ENCODE results near the gene BRD9. TPM values are rescaled to one million over a fixed set of nuclear protein-coding genes. Genes with fewer than 3 reads are reported as not detected.
A peak's percentile ranks its signal among the peaks of the same experiment; 100 is the strongest.

The BRD9 gene
- total and polyA plus RNA-seq, 10 donors: 26.5 to 82.9 (median 39.1) TPM

DNA sequence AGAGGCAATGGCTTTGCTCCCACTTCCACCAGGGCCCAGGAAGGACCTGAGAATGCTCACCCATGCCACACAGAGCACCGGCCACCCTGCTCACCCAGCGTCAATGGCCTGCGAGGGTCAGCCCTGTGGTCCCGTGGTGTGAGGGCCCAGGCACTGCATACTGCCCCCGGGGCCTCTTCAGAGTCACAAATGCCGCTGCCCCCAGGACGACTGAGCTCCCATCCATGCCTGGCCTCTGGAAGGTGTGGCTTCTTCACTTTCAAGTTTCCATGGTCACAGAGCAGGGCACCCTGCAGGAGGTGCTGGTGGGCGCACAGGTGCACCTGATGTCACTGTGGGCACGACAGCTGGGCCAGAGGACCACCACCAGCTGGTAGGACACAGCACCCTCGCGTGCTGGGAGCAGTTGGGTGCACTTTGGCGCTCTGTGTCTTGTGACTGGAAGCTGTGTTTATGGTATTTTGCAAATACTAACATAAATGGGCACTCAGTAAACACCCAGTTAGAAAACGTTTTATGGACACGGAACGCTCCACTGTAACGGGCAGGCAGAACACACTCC lies 29.3 kb downstream of the BRD9 start:
- Histone ChIP-seq H3K4me3 (no peak overlapping the region), H3K27ac (no peak overlapping the region), H3K36me3 (peaks cover 4 to 88% (median 65%) of the 10 kb centered on the region in 6 donors), H3K9me3 (no peaks in the 10 kb centered on the region), H3K27me3 (replicated peaks in 1 of 7) (no peaks in the 10 kb centered on the region), H3K4me1 (no peaks in the 10 kb centered on the region)
- intact Hi-C loops (cut with DNase I; ENCODE audit: low total_unique reads): no loop called here
- no peak for DNase-seq
- 92 to 96% (median 94%) methylated on average over 12 to 16 of the region's 16 CpGs for WGBS, 5 donors
- TF ChIP-seq, protein P1, sequence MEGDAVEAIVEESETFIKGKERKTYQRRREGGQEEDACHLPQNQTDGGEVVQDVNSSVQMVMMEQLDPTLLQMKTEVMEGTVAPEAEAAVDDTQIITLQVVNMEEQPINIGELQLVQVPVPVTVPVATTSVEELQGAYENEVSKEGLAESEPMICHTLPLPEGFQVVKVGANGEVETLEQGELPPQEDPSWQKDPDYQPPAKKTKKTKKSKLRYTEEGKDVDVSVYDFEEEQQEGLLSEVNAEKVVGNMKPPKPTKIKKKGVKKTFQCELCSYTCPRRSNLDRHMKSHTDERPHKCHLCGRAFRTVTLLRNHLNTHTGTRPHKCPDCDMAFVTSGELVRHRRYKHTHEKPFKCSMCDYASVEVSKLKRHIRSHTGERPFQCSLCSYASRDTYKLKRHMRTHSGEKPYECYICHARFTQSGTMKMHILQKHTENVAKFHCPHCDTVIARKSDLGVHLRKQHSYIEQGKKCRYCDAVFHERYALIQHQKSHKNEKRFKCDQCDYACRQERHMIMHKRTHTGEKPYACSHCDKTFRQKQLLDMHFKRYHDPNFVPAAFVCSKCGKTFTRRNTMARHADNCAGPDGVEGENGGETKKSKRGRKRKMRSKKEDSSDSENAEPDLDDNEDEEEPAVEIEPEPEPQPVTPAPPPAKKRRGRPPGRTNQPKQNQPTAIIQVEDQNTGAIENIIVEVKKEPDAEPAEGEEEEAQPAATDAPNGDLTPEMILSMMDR (IDR thresholded peaks at IDR 0.05 in 8 of 11, conservative IDR thresholded peaks at IDR 0.05 in 3 of 11): no peak
- TF ChIP-seq POLR2AphosphoS5 (IDR thresholded peaks at IDR 0.05) (no peak), POLR2A (IDR thresholded peaks at IDR 0.05) (no peak)

DNA sequence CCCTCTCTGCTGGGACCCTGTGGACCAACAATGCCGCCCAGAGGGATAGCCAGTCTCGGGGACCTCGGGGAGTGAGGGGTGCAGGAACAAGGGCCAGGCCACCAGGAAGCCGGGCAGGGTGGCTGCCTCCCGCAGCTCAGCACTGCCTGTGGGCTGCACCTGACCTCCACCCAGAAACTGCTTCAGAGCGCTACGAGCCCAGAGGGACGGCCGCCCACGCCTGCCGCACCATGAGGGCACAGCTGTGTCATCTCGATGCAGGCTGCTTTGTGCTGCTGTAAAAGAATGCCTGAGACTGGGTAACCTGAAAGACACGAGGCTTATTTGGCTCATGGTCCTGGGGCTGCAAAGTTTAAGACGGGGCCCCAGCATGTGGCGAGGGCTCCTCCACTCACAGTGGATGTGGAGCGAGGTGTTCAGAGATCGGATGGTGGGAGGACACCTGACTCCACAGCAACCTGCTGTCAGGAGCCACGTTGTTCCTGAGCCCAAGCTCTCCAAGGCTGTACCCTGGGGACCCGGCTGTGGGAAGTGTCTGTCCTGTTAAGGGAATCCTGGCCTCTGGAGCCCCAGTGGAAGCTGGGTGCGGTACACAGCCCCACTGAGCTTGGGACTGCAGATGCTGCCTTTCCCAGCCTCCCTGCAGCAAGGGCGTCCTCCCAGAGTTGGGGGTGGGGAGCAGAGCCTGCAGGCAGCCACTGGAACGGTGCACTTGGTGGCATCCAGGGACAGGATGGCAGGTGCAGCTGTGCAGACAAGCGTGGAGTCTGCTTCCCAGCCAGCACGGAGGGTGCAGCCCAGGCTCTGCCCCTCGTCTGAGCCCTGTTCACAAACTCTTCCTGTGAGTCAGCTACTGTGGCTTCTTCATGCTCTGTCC lies 30.0 kb downstream of the BRD9 start:
- TF ChIP-seq POLR2A (IDR thresholded peaks at IDR 0.05): no peak
- no peaks in the 10 kb centered on the region for H3K9me3 ChIP-seq
- no peak overlapping the region for H3K4me3 ChIP-seq
- H3K27ac ChIP-seq: no peak overlapping the region
- no peaks in the 10 kb centered on the region for H3K27me3 ChIP-seq (replicated peaks in 1 of 7)
- no peaks in the 10 kb centered on the region for H3K4me1 ChIP-seq
- intact Hi-C loops (cut with DNase I; ENCODE audit: low total_unique reads): no loop called here
- no peak for DNase-seq
- 85 to 92% (median 88%) methylated on average over 17 to 25 of the region's 25 CpGs for WGBS, 5 donors
- peaks cover 4 to 81% (median 57%) of the 10 kb centered on the region in 6 donors for H3K36me3 ChIP-seq

DNA sequence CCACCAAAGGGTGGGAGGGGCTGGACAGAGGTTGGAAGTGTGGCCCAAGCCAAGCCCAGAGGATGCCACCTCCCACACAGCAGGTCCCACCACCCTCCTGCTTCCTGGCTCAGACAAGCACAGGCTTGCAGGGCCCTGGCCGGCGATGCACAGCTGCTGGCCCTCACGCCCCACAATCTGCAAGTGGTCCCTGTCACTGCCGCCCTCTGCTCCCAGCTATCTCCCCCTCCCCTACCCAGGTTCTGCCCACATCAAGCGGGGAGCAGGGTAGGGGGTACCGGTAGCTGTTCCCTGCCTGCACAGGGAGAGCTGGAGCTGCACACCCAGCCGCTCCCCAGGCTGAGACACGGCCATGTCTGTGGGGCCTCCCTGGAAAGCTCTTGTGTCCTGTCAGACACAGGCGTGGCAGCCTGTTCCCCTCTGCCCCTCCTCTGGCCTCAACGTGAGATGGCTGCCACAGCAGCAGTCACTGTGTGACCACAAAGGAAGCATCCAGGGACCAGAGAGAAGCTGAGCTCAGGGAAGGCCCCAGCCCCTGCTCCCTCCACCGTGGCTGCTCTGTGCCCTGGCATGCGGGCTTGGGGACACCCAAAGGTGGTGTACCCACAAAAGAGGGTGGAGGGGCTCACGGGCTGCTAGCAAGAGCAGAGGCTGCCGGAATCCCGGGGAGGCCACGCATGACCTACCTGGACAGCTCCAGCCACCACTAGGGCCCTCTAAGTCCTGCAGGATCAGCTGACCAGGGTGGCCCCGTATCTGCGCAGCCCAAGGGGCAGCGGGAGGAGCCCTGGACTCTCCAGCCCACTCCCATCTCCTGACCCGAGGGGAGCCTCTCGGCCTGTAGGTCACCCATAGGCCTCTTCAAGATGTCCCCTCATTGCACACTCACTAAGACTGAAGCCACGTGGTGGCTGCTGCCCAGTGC lies 30.9 kb downstream of the BRD9 start:
- Histone ChIP-seq H3K27ac (no peak overlapping the region), H3K4me3 (no peak overlapping the region), H3K27me3 (replicated peaks in 1 of 7) (no peaks in the 10 kb centered on the region), H3K9me3 (no peaks in the 10 kb centered on the region), H3K36me3 (peaks cover 4 to 72% (median 48%) of the 10 kb centered on the region in 6 donors), H3K4me1 (no peaks in the 10 kb centered on the region)
- TF ChIP-seq POLR2AphosphoS5 (IDR thresholded peaks at IDR 0.05): peak in 1 of 3 donors; percentile 60
- TF ChIP-seq, protein P1 (IDR thresholded peaks at IDR 0.05 in 8 of 11, conservative IDR thresholded peaks at IDR 0.05 in 3 of 11): no peak
- DNase-seq: no peak
- 83 to 89% (median 86%) methylated on average over 18 to 22 of the region's 22 CpGs for WGBS, 5 donors
- intact Hi-C loops (cut with DNase I; ENCODE audit: low total_unique reads): no loop called here

DNA sequence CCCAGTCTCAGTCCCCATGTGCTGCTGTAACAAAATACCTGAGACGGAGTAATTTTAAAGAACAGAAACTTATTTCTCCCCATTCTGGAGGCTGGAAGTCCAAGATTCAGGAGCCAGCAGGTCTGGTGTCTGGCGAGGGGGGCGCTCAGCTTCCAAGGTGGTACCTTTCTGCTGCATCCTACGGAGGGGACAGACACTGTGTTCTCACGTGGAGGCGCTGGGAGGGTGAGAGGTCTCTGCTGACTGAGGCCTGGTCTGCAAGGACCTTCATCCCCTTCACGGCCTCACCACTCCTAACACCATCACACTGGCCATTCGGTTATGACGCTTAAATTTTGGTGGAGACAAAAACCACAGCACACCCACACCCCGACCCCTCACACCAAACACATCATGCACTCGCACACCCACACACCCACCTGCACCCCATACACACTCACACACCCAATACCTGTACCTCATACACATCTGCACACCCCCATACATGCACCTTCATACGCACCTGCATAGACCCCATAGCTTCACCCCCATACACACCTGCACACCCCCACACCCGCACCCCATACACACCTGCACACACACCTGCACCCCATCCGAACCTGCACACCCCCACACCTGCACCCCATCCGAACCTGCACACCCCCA lies 32.0 kb downstream of the BRD9 start:
- peaks cover 4 to 61% (median 39%) of the 10 kb centered on the region in 6 donors for H3K36me3 ChIP-seq
- no peak for TF ChIP-seq POLR2AphosphoS5 (IDR thresholded peaks at IDR 0.05)
- TF ChIP-seq, protein P1 (IDR thresholded peaks at IDR 0.05 in 8 of 11, conservative IDR thresholded peaks at IDR 0.05 in 3 of 11): no peak
- no peak for TF ChIP-seq POLR2A (IDR thresholded peaks at IDR 0.05)
- H3K4me3 ChIP-seq: no peak overlapping the region
- no peaks in the 10 kb centered on the region for H3K9me3 ChIP-seq
- H3K27ac ChIP-seq: no peak overlapping the region
- 87 to 93% (median 90%) methylated on average over 15 of the region's 15 CpGs for WGBS, 5 donors
- no peaks in the 10 kb centered on the region for H3K4me1 ChIP-seq
- intact Hi-C loops (cut with DNase I; ENCODE audit: low total_unique reads): no loop called here
- H3K27me3 ChIP-seq (replicated peaks in 1 of 7): no peaks in the 10 kb centered on the region
- no peak for DNase-seq
